DOHH2 (cell line): ENCODE data around the gene QSOX2.

Experiments used
- H3F3A ChIP-seq: fragments of 200-600 bp; sonication (generic), shearing (Covaris generic); 2 replicates; pipeline ENCODE4 v1.6.0; 2016; ENCODE audit warnings: antibody characterized with exemption, mild to moderate bottlenecking; ENCODE audit not compliant: control insufficient read depth, insufficient read depth
- H3K27ac ChIP-seq: fragments of 200-600 bp; sonication (generic); 2 replicates; pipeline ENCODE4 v1.5.1; 2014; ENCODE audit warnings: low read depth, mild to moderate bottlenecking, low read length, moderate library complexity
- H3K27me3 ChIP-seq: fragments of 200-600 bp; sonication (generic); 2 replicates; pipeline ENCODE4 v1.6.1; 2014; ENCODE audit warnings: mild to moderate bottlenecking, low read length, mixed read lengths; ENCODE audit not compliant: control insufficient read depth
- H3K36me3 ChIP-seq: fragments of 200-600 bp; sonication (generic); 2 replicates; pipeline ENCODE4 v1.6.1; 2014; ENCODE audit warnings: mild to moderate bottlenecking, low read length, moderate library complexity, mixed read lengths; ENCODE audit not compliant: control insufficient read depth
- H3K4me1 ChIP-seq: fragments of 200-600 bp; sonication (generic); 2 replicates; pipeline ENCODE4 v1.6.1; 2014; ENCODE audit warnings: mild to moderate bottlenecking, low read length, mixed read lengths; ENCODE audit not compliant: control insufficient read depth
- H3K4me2 ChIP-seq: fragments of 200-600 bp; sonication (generic); 2 replicates; pipeline ENCODE4 v1.6.0; 2014; ENCODE audit warnings: mild to moderate bottlenecking, low read length, moderate library complexity
- H3K4me3 ChIP-seq: fragments of 200-600 bp; sonication (generic); 2 replicates; pipeline ENCODE4 v1.5.1; 2014; ENCODE audit warnings: mild to moderate bottlenecking, low read length, mixed read lengths
- H3K79me2 ChIP-seq: fragments of 200-600 bp; sonication (generic); 2 replicates; pipeline ENCODE4 v1.6.1; 2014; ENCODE audit warnings: mild to moderate bottlenecking, low read length, mixed read lengths; ENCODE audit not compliant: control insufficient read depth
- H3K9me2 ChIP-seq: fragments of 200-600 bp; sonication (generic); replicated peaks from 2 replicates; pipeline ENCODE4 v1.6.1; 2014; ENCODE audit warnings: mild to moderate bottlenecking, low read length, mixed read lengths; ENCODE audit not compliant: control insufficient read depth
- H3K9me3 ChIP-seq: fragments of 200-600 bp; sonication (generic); 2 replicates; pipeline ENCODE4 v1.6.1; 2014; ENCODE audit warnings: antibody characterized with exemption, low read length, mixed read lengths; ENCODE audit not compliant: control insufficient read depth, insufficient read depth
- H4K20me1 ChIP-seq: fragments of 200-600 bp; sonication (generic); 2 replicates; pipeline ENCODE4 v1.6.0; 2014; ENCODE audit warnings: low read depth, mild to moderate bottlenecking, antibody characterized with exemption, low read length, moderate library complexity; ENCODE audit not compliant: control insufficient read depth, insufficient read depth
- CTCF ChIP-seq: fragments of 200-600 bp; sonication (generic); IDR thresholded peaks from one replicate; pipeline ENCODE4 v1.5.1; 2014; ENCODE audit warnings: antibody characterized with exemption, mild to moderate bottlenecking, low read depth, low read length; ENCODE audit not compliant: poor library complexity, severe bottlenecking
- EZH2phosphoT487 ChIP-seq: fragments of 200-600 bp; sonication (generic); IDR thresholded peaks from 2 replicates; pipeline ENCODE4 v1.6.1; 2017; ENCODE audit warnings: borderline replicate concordance, mild to moderate bottlenecking, antibody characterized with exemption, low read length, moderate library complexity, mixed read lengths

Gene QSOX2

GRCh38 chr9:136260521-136260920, 14.9 kb upstream of the QSOX2 start:
- no peaks in the 10 kb centered on the region for H3K79me2 ChIP-seq
- no peak overlapping the region for H3K4me2 ChIP-seq
- no peaks in the 10 kb centered on the region for H3K9me2 ChIP-seq
- H3K4me3 ChIP-seq, result no peak overlapping the region
- no peaks in the 10 kb centered on the region for H3K27me3 ChIP-seq
- TF ChIP-seq EZH2phosphoT487, result no peak
- no peak for TF ChIP-seq CTCF
- H3F3A ChIP-seq, result no peaks in the 10 kb centered on the region
- H3K36me3 ChIP-seq, result no peaks in the 10 kb centered on the region
- H4K20me1 ChIP-seq, result no peaks in the 10 kb centered on the region
- H3K27ac ChIP-seq, result no peak overlapping the region
- H3K9me3 ChIP-seq, result no peaks in the 10 kb centered on the region
- no peaks in the 10 kb centered on the region for H3K4me1 ChIP-seq

DNA sequence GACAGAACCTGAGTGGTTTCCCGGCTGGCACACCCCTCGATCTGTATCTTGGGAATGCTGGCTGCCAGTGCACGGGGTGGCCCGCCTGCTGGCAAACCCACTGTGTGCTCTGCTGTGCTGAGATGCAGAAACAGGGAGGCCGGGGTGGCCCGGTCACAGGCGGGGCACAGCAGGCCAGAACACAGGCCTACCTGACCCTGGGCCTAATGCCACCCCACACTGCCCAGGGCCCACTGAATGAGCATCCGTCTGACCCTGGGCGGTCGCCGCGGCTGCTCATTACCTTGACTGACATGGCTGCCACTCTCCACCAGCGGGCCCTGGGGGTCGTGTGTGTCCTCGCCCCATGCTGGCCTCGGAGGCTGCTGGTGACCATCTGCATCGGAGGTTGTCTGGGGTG, 14.2 kb upstream of the QSOX2 start:
- Histone ChIP-seq H3K27ac (no peak overlapping the region), H3F3A (no peaks in the 10 kb centered on the region), H3K27me3 (no peaks in the 10 kb centered on the region), H3K4me2 (no peak overlapping the region), H3K4me1 (no peaks in the 10 kb centered on the region), H4K20me1 (no peaks in the 10 kb centered on the region), H3K9me2 (no peaks in the 10 kb centered on the region), H3K36me3 (no peaks in the 10 kb centered on the region), H3K9me3 (no peaks in the 10 kb centered on the region), H3K4me3 (no peak overlapping the region), H3K79me2 (no peaks in the 10 kb centered on the region)
- TF ChIP-seq EZH2phosphoT487 (no peak), CTCF (no peak)

GRCh38 chr9:136259517-136259813, 13.9 kb upstream of the QSOX2 start:
- H3F3A ChIP-seq, result no peaks in the 10 kb centered on the region
- H3K9me2 ChIP-seq, result no peaks in the 10 kb centered on the region
- H3K9me3 ChIP-seq, result no peaks in the 10 kb centered on the region
- no peaks in the 10 kb centered on the region for H3K36me3 ChIP-seq
- H3K4me1 ChIP-seq, result no peaks in the 10 kb centered on the region
- H3K27me3 ChIP-seq, result no peaks in the 10 kb centered on the region
- no peak overlapping the region for H3K4me2 ChIP-seq
- no peak overlapping the region for H3K27ac ChIP-seq
- H3K4me3 ChIP-seq, result no peak overlapping the region
- TF ChIP-seq EZH2phosphoT487, result no peak
- no peak for TF ChIP-seq CTCF
- H4K20me1 ChIP-seq, result no peaks in the 10 kb centered on the region
- H3K79me2 ChIP-seq, result no peaks in the 10 kb centered on the region

- Histone ChIP-seq H3K9me3 (no peaks in the 10 kb centered on the region), H3K4me1 (no peaks in the 10 kb centered on the region), H3K4me3 (no peak overlapping the region), H3K27me3 (no peaks in the 10 kb centered on the region), H4K20me1 (no peaks in the 10 kb centered on the region), H3F3A (no peaks in the 10 kb centered on the region), H3K79me2 (no peaks in the 10 kb centered on the region), H3K4me2 (no peak overlapping the region), H3K9me2 (no peaks in the 10 kb centered on the region), H3K36me3 (no peaks in the 10 kb centered on the region), H3K27ac (no peak overlapping the region)
- TF ChIP-seq EZH2phosphoT487, result no peak
- TF ChIP-seq CTCF, result no peak
Measured at GRCh38 chr9:136258786-136259516, 13.3 kb upstream of the QSOX2 start.
